H9 (cell line): Measurements from ENCODE around the gene CCDC74A. TPM values are rescaled to one million over a fixed set of nuclear protein-coding genes. Genes with fewer than 3 reads are reported as not detected.
"Not testable (repeated sequence)": the region's sequence is repeated elsewhere in the genome, so short reads cannot be mapped to it uniquely, and the experiment has no call there.

Experiments
- DNase-seq: peaks from one replicate; pipeline ENCODE4 v3.0.0-alpha.2; 2017
- H2AFZ ChIP-seq: one replicate; pipeline ENCODE4 v1.6.1; 2013; ENCODE audit warnings: mild to moderate bottlenecking, low read length, control low read depth, moderate library complexity
- H2AK5ac ChIP-seq: 2 replicates; pipeline ENCODE4 v1.6.1; 2013; ENCODE audit warnings: low read length, control low read depth, mixed read lengths; ENCODE audit not compliant: insufficient read length
- H2BK120ac ChIP-seq: one replicate; pipeline ENCODE4 v1.6.1; 2013; ENCODE audit warnings: low read depth, mild to moderate bottlenecking, low read length, control low read depth, inconsistent platforms; ENCODE audit not compliant: poor library complexity, severe bottlenecking
- H2BK12ac ChIP-seq: 2 replicates; pipeline ENCODE4 v1.6.1; 2013; ENCODE audit warnings: low read length, control low read depth, mixed read lengths, low read depth; ENCODE audit not compliant: insufficient read length
- H2BK15ac ChIP-seq: 2 replicates; pipeline ENCODE4 v1.6.1; 2013; ENCODE audit warnings: low read depth, low read length, control low read depth
- H2BK20ac ChIP-seq: one replicate; pipeline ENCODE4 v1.6.1; 2013; ENCODE audit warnings: low read depth, mild to moderate bottlenecking, low read length, control low read depth, inconsistent platforms; ENCODE audit not compliant: poor library complexity, severe bottlenecking
- H2BK5ac ChIP-seq: 2 replicates; pipeline ENCODE4 v1.6.1; 2013; ENCODE audit warnings: low read length, control low read depth, mixed read lengths; ENCODE audit not compliant: insufficient read length
- H3K14ac ChIP-seq: 2 replicates; pipeline ENCODE4 v1.6.1; 2013; ENCODE audit warnings: low read length, control low read depth; ENCODE audit not compliant: insufficient read depth
- H3K18ac ChIP-seq: 2 replicates; pipeline ENCODE4 v1.6.1; 2013; ENCODE audit warnings: low read depth, mild to moderate bottlenecking, mixed read lengths, low read length, control low read depth; ENCODE audit not compliant: insufficient read length
- H3K23ac ChIP-seq: 2 replicates; pipeline ENCODE4 v1.6.1; 2013; ENCODE audit warnings: low read length, control low read depth, mixed read lengths, low read depth; ENCODE audit not compliant: insufficient read length
- H3K23me2 ChIP-seq: 2 replicates; pipeline ENCODE4 v1.6.1; 2013; ENCODE audit warnings: low read depth, mild to moderate bottlenecking, mixed read lengths, low read length, control low read depth; ENCODE audit not compliant: insufficient read length, poor library complexity, severe bottlenecking
- H3K27ac ChIP-seq: 2 replicates; pipeline ENCODE4 v1.5.1; 2013; ENCODE audit warnings: low read length, control low read depth, mixed read lengths, low read depth; ENCODE audit not compliant: insufficient read length
- H3K27me3 ChIP-seq: 2 replicates; pipeline ENCODE4 v1.6.1; 2013; ENCODE audit warnings: low read length, control low read depth, inconsistent platforms; ENCODE audit not compliant: insufficient read depth
- H3K4ac ChIP-seq: 2 replicates; pipeline ENCODE4 v1.6.1; 2013; ENCODE audit warnings: low read depth, mild to moderate bottlenecking, control low read depth, inconsistent platforms, low read length, moderate library complexity
- H3K4me1 ChIP-seq: 2 replicates; pipeline ENCODE4 v1.6.1; 2013; ENCODE audit warnings: low read length, control low read depth, inconsistent platforms; ENCODE audit not compliant: insufficient read depth
- H3K4me2 ChIP-seq: 2 replicates; pipeline ENCODE4 v1.6.1; 2013; ENCODE audit warnings: low read length, control low read depth, mixed read lengths; ENCODE audit not compliant: insufficient read length, insufficient read depth
- H3K56ac ChIP-seq: 2 replicates; pipeline ENCODE4 v1.6.1; 2013; ENCODE audit warnings: low read depth, mild to moderate bottlenecking, mixed read lengths, low read length, control low read depth; ENCODE audit not compliant: insufficient read length
- H3K79me1 ChIP-seq: 2 replicates; pipeline ENCODE4 v1.6.1; 2013; ENCODE audit warnings: low read depth, mild to moderate bottlenecking, moderate library complexity, low read length, control low read depth, inconsistent platforms; ENCODE audit not compliant: insufficient read depth, poor library complexity, severe bottlenecking
- H3K79me2 ChIP-seq: 2 replicates; pipeline ENCODE4 v1.6.1; 2013; ENCODE audit warnings: low read length, control low read depth, inconsistent platforms; ENCODE audit not compliant: insufficient read depth
- H3K9ac ChIP-seq: 2 replicates; pipeline ENCODE4 v1.6.1; 2013; ENCODE audit warnings: low read length, control low read depth, mixed read lengths; ENCODE audit not compliant: insufficient read length; ENCODE audit errors: extremely low read depth
- H3K9me3 ChIP-seq: one replicate; pipeline ENCODE4 v1.6.1; 2013; ENCODE audit warnings: low read depth, low read length, inconsistent platforms; ENCODE audit not compliant: control insufficient read depth
- H3T11ph ChIP-seq: one replicate; pipeline ENCODE4 v1.6.1; 2013; ENCODE audit warnings: mild to moderate bottlenecking, low read length, control low read depth, inconsistent platforms
- H4K20me1 ChIP-seq: one replicate; pipeline ENCODE4 v1.6.1; 2013; ENCODE audit not compliant: control insufficient read depth, insufficient read length, insufficient read depth
- H4K5ac ChIP-seq: 2 replicates; pipeline ENCODE4 v1.6.1; 2013; ENCODE audit warnings: low read depth, mild to moderate bottlenecking, mixed read lengths, low read length, control low read depth; ENCODE audit not compliant: insufficient read length
- H4K8ac ChIP-seq: replicated peaks from 2 replicates; pipeline ENCODE4 v1.6.1; 2013; ENCODE audit warnings: low read length, control low read depth, mixed read lengths, low read depth; ENCODE audit not compliant: insufficient read length
- H4K91ac ChIP-seq: 2 replicates; pipeline ENCODE4 v1.6.1; 2013; ENCODE audit warnings: low read depth, mild to moderate bottlenecking, moderate library complexity, mixed read lengths, low read length, control low read depth; ENCODE audit not compliant: insufficient read length
- H3K27ac Mint-ChIP-seq, 3 experiments: 2 replicates in 2 of 3; 3 replicates in 1 of 3; pipeline ENCODE4 v1.8.0; 2020 to 2021; ENCODE audit warnings: mixed read lengths in 3 of 3, mild to moderate bottlenecking in 1 of 3, moderate library complexity in 1 of 3
- H3K27me3 Mint-ChIP-seq: 2 replicates; pipeline ENCODE4 v1.8.0; 2021; ENCODE audit warnings: low read depth, mild to moderate bottlenecking, moderate library complexity, mixed read lengths
- H3K36me3 Mint-ChIP-seq, 3 experiments: 2 replicates in 2 of 3; 3 replicates in 1 of 3; pipeline ENCODE4 v1.8.0; 2020 to 2021; ENCODE audit warnings: low read depth in 3 of 3, mixed read lengths in 3 of 3; ENCODE audit not compliant: insufficient read depth in 1 of 3
- H3K4me1 Mint-ChIP-seq, 2 experiments: 2 replicates each; pipeline ENCODE4 v1.8.0; 2020; ENCODE audit warnings: mixed read lengths in 2 of 2
- H3K4me3 Mint-ChIP-seq, 2 experiments: 2 replicates in 1 of 2; 3 replicates in 1 of 2; pipeline ENCODE4 v1.8.0; 2020 to 2021; ENCODE audit warnings: mild to moderate bottlenecking in 2 of 2, mixed read lengths in 2 of 2, moderate library complexity in 1 of 2
- H3K9me3 Mint-ChIP-seq, 2 experiments: 2 replicates in 1 of 2; 3 replicates in 1 of 2; pipeline ENCODE4 v1.8.0; 2020; ENCODE audit warnings: mild to moderate bottlenecking in 2 of 2, mixed read lengths in 2 of 2, moderate library complexity in 1 of 2
- CTCF ChIP-seq: fragments of 200-600 bp; sonication (generic); conservative IDR thresholded peaks from 3 replicates; pipeline ENCODE4 v1.8.0; 2021; ENCODE audit warnings: antibody characterized with exemption, mild to moderate bottlenecking
- WGBS: extraction: QIAGEN DNeasy Blood & Tissue Kit; methylation state at CpG from one replicate; pipeline ENCODE4 v1.1.7; 2013; ENCODE audit warnings: missing lambda C conversion rate, low lambda C conversion rate, mixed read lengths; ENCODE audit not compliant: insufficient read length; ENCODE audit errors: extremely low coverage; 5-methylcytosine and 5-hydroxymethylcytosine counted together
- total RNA-seq: library from RNA; stranded (reverse); gene quantifications from 2 replicates; pipeline ENCODE4 v1.2.1, GENCODE V29; 2021

Gene CCDC74A
- total RNA-seq, 1 experiment from 2014 or later: 10.8 TPM

- H3K27ac Mint-ChIP-seq: no peak overlapping the region
- H4K20me1 ChIP-seq: no peaks in the 10 kb centered on the region
- no peak overlapping the region for H3K56ac ChIP-seq
- no peak overlapping the region for H2BK15ac ChIP-seq
- H3K4ac ChIP-seq: no peak overlapping the region
- H3K4me2 ChIP-seq: no peak overlapping the region
- H3K14ac ChIP-seq: no peak overlapping the region
- H2AK5ac ChIP-seq: no peak overlapping the region
- H3K9me3 ChIP-seq: no peaks in the 10 kb centered on the region
- H3K9ac ChIP-seq: no peak overlapping the region
- WGBS: no CpG with 5 or more reads among the region's 15 CpGs
- no peaks in the 10 kb centered on the region for H3K9me3 Mint-ChIP-seq
- H3T11ph ChIP-seq: no peak overlapping the region
- no peak overlapping the region for H3K4me3 Mint-ChIP-seq
- H2AFZ ChIP-seq: no peak overlapping the region
- no peak overlapping the region for H4K8ac ChIP-seq
- no peak overlapping the region for H4K91ac ChIP-seq
- no peak overlapping the region for H2BK120ac ChIP-seq
- no peak overlapping the region for H2BK12ac ChIP-seq
- no peaks in the 10 kb centered on the region for H3K79me2 ChIP-seq
- no peak overlapping the region for H2BK20ac ChIP-seq
- no peak for TF ChIP-seq CTCF
- H3K4me1 Mint-ChIP-seq: peaks cover 0 to 4% of the 10 kb centered on the region in 2 experiments; a peak in 2 of 4 replicates
- no peaks in the 10 kb centered on the region for H3K23me2 ChIP-seq
- H3K36me3 Mint-ChIP-seq: peaks cover 5 to 29% (median 22%) of the 10 kb centered on the region in 3 experiments; a peak in 6 of 7 replicates
- no peaks in the 10 kb centered on the region for H3K27me3 ChIP-seq
- H2BK5ac ChIP-seq: no peak overlapping the region
- H4K5ac ChIP-seq: no peak overlapping the region
- DNase-seq: no peak
- no peaks in the 10 kb centered on the region for H3K4me1 ChIP-seq
- H3K18ac ChIP-seq: no peak overlapping the region
- no peak overlapping the region for H3K27ac ChIP-seq
- H3K27me3 Mint-ChIP-seq: no peaks in the 10 kb centered on the region
- H3K23ac ChIP-seq: no peak overlapping the region
- H3K79me1 ChIP-seq: no peaks in the 10 kb centered on the region
These were observed 8.2 kb upstream of the CCDC74A start for GRCh38 chr2:131519466-131519865.

- not testable (repeated sequence) for H4K5ac ChIP-seq, H2BK5ac ChIP-seq, H3K18ac ChIP-seq, H3K9me3 Mint-ChIP-seq, H3K9ac ChIP-seq, H2BK120ac ChIP-seq, H3K79me1 ChIP-seq, H3K4me1 ChIP-seq, H2AFZ ChIP-seq, H3K14ac ChIP-seq, H3K23ac ChIP-seq, H3K4ac ChIP-seq, H4K8ac ChIP-seq, H2BK20ac ChIP-seq, H3K27me3 ChIP-seq, H4K20me1 ChIP-seq, H3K4me3 Mint-ChIP-seq, H2BK12ac ChIP-seq, H3K56ac ChIP-seq, H3K4me1 Mint-ChIP-seq, H2AK5ac ChIP-seq, H2BK15ac ChIP-seq, DNase-seq, H3K79me2 ChIP-seq, H3K27me3 Mint-ChIP-seq, H4K91ac ChIP-seq, H3T11ph ChIP-seq, H3K4me2 ChIP-seq, H3K23me2 ChIP-seq, H3K27ac ChIP-seq, H3K27ac Mint-ChIP-seq, H3K9me3 ChIP-seq
- WGBS: no CpG with 5 or more reads among the region's 24 CpGs
- H3K36me3 Mint-ChIP-seq: peaks cover 5 to 29% (median 22%) of the 10 kb centered on the region in 3 experiments; a peak in 6 of 7 replicates
These were observed 7.7 kb upstream of the CCDC74A start for GRCh38 chr2:131519871-131520470.
